Endodermal cell (in vitro differentiated cells): ENCODE measurements around the gene PRSS33. TPM values are rescaled to one million over a fixed set of nuclear protein-coding genes. Genes with fewer than 3 reads are reported as not detected.

ENCODE experiments used
- DNase-seq: peaks from one replicate; pipeline ENCODE4 v3.0.0-alpha.2; 2017
- H3K27ac ChIP-seq: 2 replicates; pipeline ENCODE4 v1.5.1; 2013; ENCODE audit warnings: mild to moderate bottlenecking, low read depth, low read length, moderate library complexity
- H3K27me3 ChIP-seq: 2 replicates; pipeline ENCODE4 v1.6.1; 2013; ENCODE audit warnings: mild to moderate bottlenecking, low read length, moderate library complexity; ENCODE audit not compliant: insufficient read depth, control insufficient read depth, poor library complexity, severe bottlenecking
- H3K36me3 ChIP-seq: 2 replicates; pipeline ENCODE4 v1.7.0; 2013; ENCODE audit warnings: mild to moderate bottlenecking, low read length, moderate library complexity; ENCODE audit not compliant: control insufficient read depth, insufficient read depth
- H3K4me1 ChIP-seq: one replicate; pipeline ENCODE4 v1.7.0; 2013; ENCODE audit warnings: low read length; ENCODE audit not compliant: control insufficient read depth, insufficient read depth
- H3K4me3 ChIP-seq: 2 replicates; pipeline ENCODE4 v1.5.1; 2013; ENCODE audit warnings: mild to moderate bottlenecking, low read length, moderate library complexity
- H3K9ac ChIP-seq: 2 replicates; pipeline ENCODE4 v1.6.1; 2013; ENCODE audit warnings: mild to moderate bottlenecking, low read length, moderate library complexity; ENCODE audit not compliant: poor library complexity, severe bottlenecking; ENCODE audit errors: extremely low read depth
- H3K9me3 ChIP-seq: 2 replicates; pipeline ENCODE4 v1.6.1; 2013; ENCODE audit warnings: mild to moderate bottlenecking, low read length, moderate library complexity; ENCODE audit not compliant: control insufficient read depth
- H3K27ac Mint-ChIP-seq: 2 replicates; pipeline ENCODE4 v1.8.0; 2020; ENCODE audit warnings: mixed read lengths
- H3K27me3 Mint-ChIP-seq: 2 replicates; pipeline ENCODE4 v1.8.0; 2021; ENCODE audit warnings: mild to moderate bottlenecking, mixed read lengths; ENCODE audit not compliant: insufficient read depth
- H3K36me3 Mint-ChIP-seq: 2 replicates; pipeline ENCODE4 v1.8.0; 2020; ENCODE audit warnings: low read depth, mixed read lengths
- H3K4me1 Mint-ChIP-seq: 2 replicates; pipeline ENCODE4 v1.8.0; 2020; ENCODE audit warnings: mixed read lengths
- H3K4me3 Mint-ChIP-seq: 2 replicates; pipeline ENCODE4 v1.8.0; 2020; ENCODE audit warnings: mild to moderate bottlenecking, moderate library complexity, mixed read lengths
- H3K9me3 Mint-ChIP-seq: 2 replicates; pipeline ENCODE4 v1.8.0; 2020; ENCODE audit warnings: mild to moderate bottlenecking, mixed read lengths
- CTCF ChIP-seq: fragments of 200-600 bp; sonication (generic); conservative IDR thresholded peaks from 2 replicates; pipeline ENCODE4 v1.5.0; 2021; ENCODE audit warnings: antibody characterized with exemption, mild to moderate bottlenecking
- WGBS, 2 experiments: methylation state at CpG; one replicate each; pipeline versions ENCODE4 v1.1.5 to v1.1.7; 2013; ENCODE audit warnings: missing lambda C conversion rate in 2 of 2, mixed read lengths in 1 of 2; ENCODE audit not compliant: insufficient coverage in 1 of 2, insufficient read length in 1 of 2; 5-methylcytosine and 5-hydroxymethylcytosine counted together
- total RNA-seq, 2 donors: library from RNA; stranded (reverse); fragmentation: NEBNext Ultra II Directional in 1 of 2; extraction: Animal tissue kit (Norgen Biotek cat#: 25700) in 1 of 2; gene quantifications; 2 replicates in 1 of 2; 3 replicates in 1 of 2; pipeline ENCODE4 v1.2.1, GENCODE V29; 2021

The PRSS33 gene
- total RNA-seq, 2 donors from 2014 or later, result 0.35 TPM; not detected in 1

DNA sequence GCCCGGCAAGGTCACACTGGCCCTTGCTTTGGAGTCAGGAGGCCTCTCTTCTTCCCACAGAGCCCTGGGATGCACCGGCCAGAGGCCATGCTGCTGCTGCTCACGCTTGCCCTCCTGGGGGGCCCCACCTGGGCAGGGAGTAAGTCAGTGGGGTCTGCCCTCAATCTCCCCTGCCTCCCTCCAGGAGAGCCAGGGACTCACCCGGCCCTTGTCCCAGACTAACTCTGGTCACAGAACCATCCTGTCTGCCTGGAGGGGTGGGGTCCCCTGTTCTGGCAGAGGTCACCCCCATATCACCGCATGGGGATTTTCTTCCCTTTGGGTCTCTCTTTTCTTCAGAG, 43.0 kb upstream of the PRSS33 start:
- no peak for DNase-seq
- no peaks in the 10 kb centered on the region for H3K9me3 ChIP-seq
- H3K27me3 Mint-ChIP-seq, result no peaks in the 10 kb centered on the region
- H3K9me3 Mint-ChIP-seq, result no peaks in the 10 kb centered on the region
- no peak for TF ChIP-seq CTCF
- no peak overlapping the region for H3K4me3 Mint-ChIP-seq
- no peaks in the 10 kb centered on the region for H3K4me1 Mint-ChIP-seq
- no peak overlapping the region for H3K27ac Mint-ChIP-seq
- H3K36me3 Mint-ChIP-seq, result no peaks in the 10 kb centered on the region
- 86 to 100% methylated on average over 2 to 5 of the region's 5 CpGs for WGBS, 2 experiments
- H3K4me3 ChIP-seq, result no peak overlapping the region
- no peak overlapping the region for H3K27ac ChIP-seq
- H3K27me3 ChIP-seq, result no peaks in the 10 kb centered on the region
- H3K4me1 ChIP-seq, result no peaks in the 10 kb centered on the region
- H3K36me3 ChIP-seq, result no peaks in the 10 kb centered on the region
- no peak overlapping the region for H3K9ac ChIP-seq

- TF ChIP-seq CTCF, result no peak
- Mint-ChIP-seq H3K27me3 (no peaks in the 10 kb centered on the region), H3K4me1 (no peaks in the 10 kb centered on the region), H3K27ac (no peak within 1 kb of the TSS), H3K36me3 (no peaks in the 10 kb centered on the region), H3K9me3 (no peaks in the 10 kb centered on the region), H3K4me3 (no peak within 1 kb of the TSS)
- H3K36me3 ChIP-seq, result no peaks in the 10 kb centered on the region
- DNase-seq, result no peak
- 84 to 85% methylated on average over 19 to 32 of the region's 32 CpGs for WGBS, 2 experiments
- no peaks in the 10 kb centered on the region for H3K9me3 ChIP-seq
- no peak within 1 kb of the TSS for H3K27ac ChIP-seq
- no peak within 1 kb of the TSS for H3K4me3 ChIP-seq
- H3K27me3 ChIP-seq, result no peaks in the 10 kb centered on the region
- H3K4me1 ChIP-seq, result no peaks in the 10 kb centered on the region
- no peak within 1 kb of the TSS for H3K9ac ChIP-seq
These were observed 42.4 kb upstream of the PRSS33 start, which contains the start of gene ZG16B for GRCh38 chr16:2829501-2830354. TSS of gene ZG16B (plus strand) at chr16:2830303. CDS start at chr16:2830442, 139 bp downstream.

DNA sequence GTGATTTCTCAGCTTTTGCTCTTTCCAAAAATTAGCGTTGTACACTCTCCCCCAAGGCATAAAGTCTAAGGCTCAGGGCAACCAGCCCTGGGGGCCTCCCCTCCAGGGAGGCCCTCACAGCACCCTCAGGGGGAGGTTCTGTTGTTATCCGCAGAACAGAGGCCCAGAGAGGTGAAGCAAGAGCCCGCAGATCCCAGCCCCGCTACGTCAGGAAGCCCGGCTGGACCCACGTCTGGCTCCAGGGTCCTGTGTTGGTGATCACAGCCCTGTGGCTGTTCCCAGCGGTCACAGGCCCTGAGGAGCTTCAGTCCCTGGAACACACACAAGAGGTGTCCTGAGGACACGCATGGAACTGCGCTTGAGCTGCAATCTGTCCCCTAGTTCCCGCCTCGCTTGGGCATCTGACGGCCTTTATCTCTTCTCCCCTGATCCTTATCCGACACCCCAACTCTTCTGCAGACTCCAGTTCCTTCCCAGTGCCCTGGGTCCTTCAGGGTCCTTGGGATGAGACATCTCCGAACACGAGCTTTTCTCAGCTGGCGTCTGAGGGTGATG, 41.6 kb upstream of the PRSS33 start:
- Mint-ChIP-seq H3K27me3 (no peaks in the 10 kb centered on the region), H3K9me3 (no peaks in the 10 kb centered on the region), H3K27ac (no peak overlapping the region), H3K4me1 (no peaks in the 10 kb centered on the region), H3K4me3 (no peak overlapping the region), H3K36me3 (no peaks in the 10 kb centered on the region)
- Histone ChIP-seq H3K27ac (no peak overlapping the region), H3K9me3 (no peaks in the 10 kb centered on the region), H3K4me1 (no peaks in the 10 kb centered on the region), H3K36me3 (no peaks in the 10 kb centered on the region), H3K4me3 (no peak overlapping the region), H3K9ac (no peak overlapping the region), H3K27me3 (no peaks in the 10 kb centered on the region)
- DNase-seq, result no peak
- no peak for TF ChIP-seq CTCF
- WGBS, 2 experiments, result 89 to 96% methylated on average over 11 to 17 of the region's 17 CpGs
